A549 (cell line): Measurements from ENCODE around the gene USP9X. TPM values are rescaled to one million over a fixed set of nuclear protein-coding genes. Genes with fewer than 3 reads are reported as not detected.

Experiments used
- ATAC-seq, 2 experiments: fragments of 200-7000 bp in 1 of 2; fragments of >200 bp in 1 of 2; cut with Nextera tagmentation in 1 of 2; cut with Tn5 transposase in 1 of 2; 3 replicates each; pipeline versions ENCODE4 v1.8.0 to v1.9.1; 2018 to 2020; ENCODE audit warnings: mild to moderate bottlenecking in 1 of 2, moderate library complexity in 1 of 2
- CTCF ChIA-PET: fragments of 300-600 bp; sonication (Branson Sonifier 250); formaldehyde crosslinking; extraction: SDS; loops from one replicate; lab custom pipeline; 2021; ENCODE audit warnings: antibody characterized with exemption, inconsistent platforms; lab: Yijun Ruan, JAX
- POLR2A ChIA-PET: fragments of 350-600 bp; formaldehyde crosslinking; extraction: SDS; loops from one replicate; lab custom pipeline; 2021; ENCODE audit warnings: antibody characterized with exemption, inconsistent platforms; lab: Yijun Ruan, JAX
- DNase-seq, 2 experiments: peaks; one replicate each; pipeline versions ENCODE4 v3.0.0 to v3.0.0-alpha.2; 2011 to 2016; ENCODE audit warnings: low read depth in 1 of 2, low spot score in 1 of 2
- FAIRE-seq: peaks from 2 replicates; lab custom pipeline; 2011; peaks lifted over from hg19 to GRCh38; lab: Jason Lieb, UNC
- H3K27ac ChIP-seq, 2 experiments: fragments of >200 bp; sonication (Bioruptor Twin); formaldehyde crosslinking; 3 replicates each; pipeline ENCODE4 v1.5.1; 2016 to 2017
- H3K4me1 ChIP-seq: fragments of >200 bp; sonication (Bioruptor Twin); formaldehyde crosslinking; 3 replicates; pipeline ENCODE4 v1.6.1; 2016
- H3K4me2 ChIP-seq: fragments of >200 bp; sonication (Bioruptor Twin); formaldehyde crosslinking; 3 replicates; pipeline ENCODE4 v1.6.1; 2016
- H3K4me3 ChIP-seq: fragments of >200 bp; sonication (Bioruptor Twin); formaldehyde crosslinking; 3 replicates; pipeline ENCODE4 v1.5.1; 2016
- H3K9me3 ChIP-seq: fragments of >200 bp; sonication (Bioruptor Twin); formaldehyde crosslinking; 3 replicates; pipeline ENCODE4 v1.6.1; 2016
- ATOH8 ChIP-seq: fragments of 250-450 bp; sonication (Bioruptor Pico); IDR thresholded peaks from 2 replicates; pipeline ENCODE4 v1.5.0; 2020; ENCODE audit warnings: low read depth, mild to moderate bottlenecking, moderate library complexity
- BHLHE40 ChIP-seq: IDR thresholded peaks from 2 replicates; pipeline ENCODE4 v1.6.1; 2012; ENCODE audit warnings: low read depth, low read length, inconsistent platforms
- CBX2 ChIP-seq: fragments of 200-600 bp; sonication (generic); IDR thresholded peaks from 2 replicates; pipeline ENCODE4 v1.6.1; 2016; ENCODE audit warnings: low read depth, mild to moderate bottlenecking, borderline replicate concordance
- CEBPB ChIP-seq, 2 experiments: fragments of >200 bp in 1 of 2; sonication (Bioruptor Twin) in 1 of 2; formaldehyde crosslinking in 1 of 2; IDR thresholded peaks; 2 replicates each; pipeline ENCODE4 v1.6.1; 2012 to 2016
- CHD2 ChIP-seq: fragments of 150-350 bp; IDR thresholded peaks from 2 replicates; pipeline ENCODE4 v1.6.1; 2014; ENCODE audit warnings: low read length; ENCODE audit not compliant: partially characterized antibody
- CHD4 ChIP-seq: fragments of 200-600 bp; sonication (generic); IDR thresholded peaks from 2 replicates; pipeline ENCODE4 v1.6.1; 2016; ENCODE audit warnings: antibody characterized with exemption, mild to moderate bottlenecking, borderline replicate concordance
- FOSB ChIP-seq: fragments of 250-450 bp; sonication (Bioruptor Pico); IDR thresholded peaks from 2 replicates; pipeline ENCODE4 v1.5.0; 2020; ENCODE audit warnings: mild to moderate bottlenecking, moderate library complexity
- FOSL2 ChIP-seq, 2 experiments: fragments of 450-650 bp in 1 of 2; fragments of >200 bp in 1 of 2; sonication (Bioruptor Twin) in 1 of 2; formaldehyde crosslinking; IDR thresholded peaks; 2 replicates each; pipeline versions ENCODE4 v1.5.0 to v1.6.1; 2016 to 2020; ENCODE audit warnings: mild to moderate bottlenecking in 1 of 2, moderate library complexity in 1 of 2
- GATA3 ChIP-seq: IDR thresholded peaks from 2 replicates; pipeline ENCODE4 v1.6.1; 2012; ENCODE audit warnings: borderline replicate concordance
- HMGXB4 ChIP-seq: fragments of 250-450 bp; sonication (Bioruptor Pico); IDR thresholded peaks from 2 replicates; pipeline ENCODE4 v1.5.0; 2021; ENCODE audit warnings: mild to moderate bottlenecking, moderate library complexity, borderline replicate concordance
- HOXA7 ChIP-seq: fragments of 250-450 bp; sonication (Bioruptor Pico); IDR thresholded peaks from 2 replicates; pipeline ENCODE4 v1.5.0; 2020; ENCODE audit warnings: mild to moderate bottlenecking, moderate library complexity
- HOXB13 ChIP-seq: fragments of 250-450 bp; sonication (Bioruptor Pico); IDR thresholded peaks from 2 replicates; pipeline ENCODE4 v1.5.0; 2020; ENCODE audit warnings: low read depth, mild to moderate bottlenecking, moderate library complexity
- JUNB ChIP-seq: fragments of >200 bp; sonication (Bioruptor Twin); formaldehyde crosslinking; IDR thresholded peaks from 2 replicates; pipeline ENCODE4 v1.6.1; 2016
- KDM1A ChIP-seq: fragments of 200-600 bp; sonication (generic); IDR thresholded peaks from 2 replicates; pipeline ENCODE4 v1.6.1; 2016; ENCODE audit warnings: low read depth, mild to moderate bottlenecking
- KDM5A ChIP-seq: fragments of 200-600 bp; sonication (generic); IDR thresholded peaks from 2 replicates; pipeline ENCODE4 v1.6.1; 2016; ENCODE audit warnings: antibody characterized with exemption, mild to moderate bottlenecking
- MAFK ChIP-seq: fragments of 450-650 bp; IDR thresholded peaks from 2 replicates; pipeline ENCODE4 v1.6.1; 2014; ENCODE audit not compliant: partially characterized antibody
- MYC ChIP-seq: IDR thresholded peaks from 2 replicates; pipeline ENCODE4 v1.6.1; 2012; ENCODE audit warnings: mild to moderate bottlenecking, inconsistent platforms, low read length, improper control_type of control experiment, borderline replicate concordance
- NFE2L2 ChIP-seq: fragments of 150-350 bp; conservative IDR thresholded peaks from 2 replicates; pipeline ENCODE4 v1.6.1; 2014; ENCODE audit warnings: low read length
- NR3C1 ChIP-seq: fragments of >200 bp; sonication (Bioruptor Twin); formaldehyde crosslinking; IDR thresholded peaks from 3 replicates; pipeline ENCODE4 v1.6.1; 2017
- PHF8 ChIP-seq: fragments of 200-600 bp; sonication (generic); IDR thresholded peaks from 2 replicates; pipeline ENCODE4 v1.6.1; 2016; ENCODE audit warnings: low read depth, mild to moderate bottlenecking, antibody characterized with exemption, moderate library complexity, borderline replicate concordance
- POLR2AphosphoS2 ChIP-seq: conservative IDR thresholded peaks from 2 replicates; pipeline ENCODE4 v1.6.1; 2012; ENCODE audit warnings: low read length, improper control_type of control experiment, inconsistent platforms
- RAD21 ChIP-seq, 2 experiments: fragments of >200 bp in 1 of 2; sonication (Bioruptor Twin) in 1 of 2; formaldehyde crosslinking in 1 of 2; IDR thresholded peaks in 1 of 2; conservative IDR thresholded peaks in 1 of 2; 2 replicates in 1 of 2; 3 replicates in 1 of 2; pipeline ENCODE4 v1.6.1; 2012 to 2018; ENCODE audit warnings: inconsistent platforms in 1 of 2
- RFX5 ChIP-seq: fragments of 450-650 bp; IDR thresholded peaks from 2 replicates; pipeline ENCODE4 v1.7.1; 2014; ENCODE audit warnings: antibody characterized with exemption, mild to moderate bottlenecking, moderate library complexity
- RNF2 ChIP-seq: fragments of 200-600 bp; sonication (generic); IDR thresholded peaks from 2 replicates; pipeline ENCODE4 v1.6.1; 2016; ENCODE audit warnings: low read depth, mild to moderate bottlenecking, antibody characterized with exemption, moderate library complexity, borderline replicate concordance
- SMC3 ChIP-seq: fragments of >200 bp; sonication (Bioruptor Twin); formaldehyde crosslinking; IDR thresholded peaks from 3 replicates; pipeline ENCODE4 v1.6.1; 2018; ENCODE audit warnings: inconsistent platforms
- TFCP2L1 ChIP-seq: fragments of 250-450 bp; sonication (Bioruptor Pico); IDR thresholded peaks from 2 replicates; pipeline ENCODE4 v1.5.0; 2021; ENCODE audit warnings: mild to moderate bottlenecking
- ZC3H11A ChIP-seq: fragments of 450-650 bp; IDR thresholded peaks from 2 replicates; pipeline ENCODE4 v1.6.1; 2014; ENCODE audit warnings: antibody characterized with exemption, mild to moderate bottlenecking
- ZFP36 ChIP-seq: fragments of 450-650 bp; IDR thresholded peaks from 2 replicates; pipeline ENCODE4 v1.6.1; 2014; ENCODE audit warnings: borderline replicate concordance; ENCODE audit not compliant: partially characterized antibody
- ZNF302 ChIP-seq: fragments of 250-450 bp; sonication (Bioruptor Pico); IDR thresholded peaks from 2 replicates; pipeline ENCODE4 v1.9.0; 2021; ENCODE audit warnings: inconsistent platforms, mild to moderate bottlenecking, moderate library complexity
- WGBS: methylation state at CpG from one replicate; pipeline ENCODE4 v1.1.6; 2017; ENCODE audit errors: missing lambda C conversion rate; 5-methylcytosine and 5-hydroxymethylcytosine counted together
- polyA minus RNA-seq: library from RNA; depleted of rRNA, polyadenylated mRNA; stranded (reverse); fragments of >200 nt; gene quantifications from 2 replicates; pipeline ENCODE4 v1.2.3, GENCODE V29; 2011; rRNA and poly(A)+ RNA removed
- polyA plus RNA-seq, 4 experiments: library from polyadenylated mRNA; depleted of rRNA in 3 of 4; stranded (reverse); fragments of >200 nt; fragmentation: RNase III in 1 of 4; extraction: RNeasy Plus Mini Kit Qiagen cat#74134 plus additional on column Dnase treatment in 1 of 4; gene quantifications; 2 replicates in 3 of 4; 3 replicates in 1 of 4; pipeline ENCODE4 v1.2.3, GENCODE V29; 2011 to 2017

USP9X gene
- polyA plus RNA-seq (2011; rRNA removed): 70.4 and 110 TPM in 2 replicates
- 10.0 and 12.6 TPM in 2 replicates for polyA plus RNA-seq (2012; cell fraction: cytosol; rRNA removed)
- 10.8 and 15.3 TPM in 2 replicates for polyA plus RNA-seq (2012; cell fraction: nucleus; rRNA removed)
- 30.7 to 32.6 TPM (median 31.8 TPM) in 3 replicates for polyA plus RNA-seq (2017; fragmentation: RNase III; extraction: RNeasy Plus Mini Kit Qiagen cat#74134 plus additional on column Dnase treatment)
- polyA minus RNA-seq: 264 and 283 TPM in 2 replicates

- FAIRE-seq: no peak
- no peaks in the 10 kb centered on the region for H3K9me3 ChIP-seq
- TF ChIP-seq NR3C1: no peak
- TF ChIP-seq JUNB: no peak
- TF ChIP-seq ZNF302 (CRISPR knock-in tag): no peak
- TF ChIP-seq FOSL2 (IDR thresholded peaks at IDR 0.05): no peak
- no peak for TF ChIP-seq FOSL2 (CRISPR knock-in tag; IDR thresholded peaks at IDR 0.05)
- TF ChIP-seq MAFK: no peak
- no peak for TF ChIP-seq CHD4
- TF ChIP-seq PHF8: no peak
- TF ChIP-seq KDM5A: no peak
- no peak for TF ChIP-seq MYC
- TF ChIP-seq RFX5: peak; percentile 31; the same call in 1 of the 2 replicates
- 0 out of 2 replicates have a peak, but pooled peaks have one; percentile 3 for TF ChIP-seq TFCP2L1 (CRISPR knock-in tag)
- TF ChIP-seq ZC3H11A: no peak
- TF ChIP-seq HOXA7 (CRISPR knock-in tag): 0 out of 2 replicates have a peak, but pooled peaks have one; percentile 61
- peak; percentile 1; the same call in 1 of the 2 replicates for TF ChIP-seq FOSB (CRISPR knock-in tag)
- TF ChIP-seq SMC3: peak; percentile 1; the same call in 1 of the 3 replicates
- TF ChIP-seq ATOH8 (CRISPR knock-in tag): no peak
- CTCF ChIA-PET: interaction anchor here (1.2 to 1.4 kb wide), 2 partner anchors 31 to 160 kb away, joined by 3 to 6 read pairs; no protein-coding TSS in a partner anchor
- H3K4me3 ChIP-seq: peak within 1 kb of the TSS; percentile 89
- peak; percentile 68 to 82 for ATAC-seq
- POLR2A ChIA-PET: interaction anchor here (0.5 to 4.9 kb wide), 25 partner anchors 9 to 438 kb away, joined by 3 to 50 read pairs (median 4); partner anchors contain the start of genes CXorf38 and MED14
- 3% methylated on average over 12 of the region's 61 CpGs for WGBS
- H3K4me1 ChIP-seq: peaks cover 39% of the 10 kb centered on the region
- DNase-seq: peak; percentile 51 to 91
- peak within 1 kb of the TSS; percentile 81 for H3K4me2 ChIP-seq
- H3K27ac ChIP-seq: peak within 1 kb of the TSS; percentile 91 to 96
Measured at GRCh38 chrX:41084893-41085511, at the start of gene USP9X. Gene USP9X (plus strand): TSS chrX:41085445. CDS start chrX:41123629, 38,184 bp downstream.

- FAIRE-seq: no peak
- POLR2A ChIA-PET: no interaction called here
Measured at GRCh38 chrX:41035582-41035981, 49.7 kb upstream of the USP9X start.

GRCh38 chrX:41036668-41037326 is 48.4 kb upstream of the USP9X start:
- Histone ChIP-seq H3K27ac (peak overlapping the region; percentile 69 to 73), H3K4me3 (no peak overlapping the region), H3K4me1 (peaks cover 23% of the 10 kb centered on the region), H3K9me3 (no peaks in the 10 kb centered on the region), H3K4me2 (peak overlapping the region; percentile 58)
- ChIA-PET POLR2A (no interaction called here), CTCF (interaction anchor here (0.6 to 1.0 kb wide), 4 partner anchors 8 to 201 kb away, joined by 3 to 4 read pairs (median 3); no protein-coding TSS in a partner anchor)
- peak in 1 of 2 experiments; percentile 45 for DNase-seq
- peak in 1 of 2 experiments; percentile 52; a peak in 2 of 6 replicates for ATAC-seq
- WGBS: 48% methylated on average over 9 of the region's 9 CpGs
- peak; percentile 7 for FAIRE-seq
- TF ChIP-seq CHD4 (no peak), POLR2AphosphoS2 (no peak), RFX5 (no peak), CBX2 (no peak), TFCP2L1 (CRISPR knock-in tag) (no peak), KDM5A (no peak), RAD21 (conservative IDR thresholded peaks at IDR 0.05 in 1 of 2, IDR thresholded peaks at IDR 0.05 in 1 of 2) (no peak), CEBPB (IDR thresholded peaks at IDR 0.05) (no peak), MYC (no peak), RNF2 (no peak), NR3C1 (no peak), HMGXB4 (no peak), ZFP36 (no peak), CHD2 (no peak), NFE2L2 (no peak)

More at GRCh38 chrX:41035582-41035981, 49.7 kb upstream of the USP9X start:
- H3K4me3 ChIP-seq: no peak overlapping the region
- DNase-seq: no peak
- no peak for ATAC-seq
- TF ChIP-seq HOXB13 (no peak), ZNF302 (CRISPR knock-in tag) (no peak), GATA3 (no peak), BHLHE40 (no peak), KDM1A (no peak), JUNB (no peak), CHD4 (no peak)
- peak overlapping the region; percentile 52 for H3K4me2 ChIP-seq
- CTCF ChIA-PET: interaction anchor here (1.1 to 1.2 kb wide), 2 partner anchors 80 to 182 kb away, joined by 3 read pairs; no protein-coding TSS in a partner anchor
- WGBS: 7% methylated on average over 1 of the region's 1 CpG
- H3K27ac ChIP-seq: peak overlapping the region; percentile 70 to 73; a peak in 3 of 6 replicates
- H3K9me3 ChIP-seq: no peaks in the 10 kb centered on the region
- H3K4me1 ChIP-seq: peaks cover 23% of the 10 kb centered on the region
